HepG2 (cell line): ENCODE data around the gene SLC50A1. TPM values are rescaled to one million over a fixed set of nuclear protein-coding genes. Genes with fewer than 3 reads are reported as not detected.

Experiments
- HDAC2 ChIP-seq: sonication (generic); formaldehyde crosslinking; IDR thresholded peaks from 2 replicates; pipeline ENCODE4 v1.4.0; 2020; ENCODE audit warnings: missing genetic modification reagents
- HOXA5 ChIP-seq: sonication (generic); formaldehyde crosslinking; IDR thresholded peaks from 2 replicates; pipeline ENCODE4 v1.4.0; 2020; ENCODE audit warnings: missing genetic modification reagents
- IKZF1 ChIP-seq: fragments of 450-650 bp; IDR thresholded peaks from 2 replicates; pipeline ENCODE4 v1.7.1; 2016
- KDM2A ChIP-seq: sonication (generic); formaldehyde crosslinking; IDR thresholded peaks from 2 replicates; pipeline ENCODE4 v1.4.0; 2020; ENCODE audit warnings: low read depth, missing genetic modification reagents, borderline replicate concordance
- KMT2A ChIP-seq: sonication (generic); formaldehyde crosslinking; IDR thresholded peaks from 2 replicates; pipeline ENCODE4 v1.4.0; 2020; ENCODE audit warnings: missing genetic modification reagents
- MAX ChIP-seq: IDR thresholded peaks from 2 replicates; pipeline ENCODE4 v1.6.1; 2012; ENCODE audit warnings: inconsistent platforms
- MAZ ChIP-seq, 2 experiments: sonication (generic) in 1 of 2; formaldehyde crosslinking in 1 of 2; IDR thresholded peaks; 2 replicates each; pipeline versions ENCODE4 v1.5.0 to v1.6.1; 2012 to 2020; ENCODE audit warnings: low read depth in 2 of 2, mild to moderate bottlenecking in 2 of 2, borderline replicate concordance in 1 of 2, improper control_type of control experiment in 1 of 2, low read length in 1 of 2, missing genetic modification reagents in 1 of 2, moderate library complexity in 1 of 2
- NFIC ChIP-seq: IDR thresholded peaks from 2 replicates; pipeline ENCODE4 v1.6.1; 2012; ENCODE audit warnings: mild to moderate bottlenecking, low read length, inconsistent platforms
- NFKBIZ ChIP-seq: IDR thresholded peaks from 2 replicates; pipeline ENCODE4 v1.6.1; 2018; ENCODE audit warnings: missing genetic modification reagents, missing compliant biosample characterization
- NFRKB ChIP-seq: fragments of 450-650 bp; IDR thresholded peaks from 2 replicates; pipeline ENCODE4 v1.6.1; 2017
- RARA ChIP-seq: IDR thresholded peaks from 2 replicates; pipeline ENCODE4 v1.6.1; 2016; ENCODE audit warnings: missing genetic modification reagents, missing compliant biosample characterization
- TBX2 ChIP-seq: sonication (generic); formaldehyde crosslinking; IDR thresholded peaks from 2 replicates; pipeline ENCODE4 v1.5.0; 2020; ENCODE audit warnings: missing genetic modification reagents, mild to moderate bottlenecking, borderline replicate concordance
- TFE3 ChIP-seq: IDR thresholded peaks from 2 replicates; pipeline ENCODE4 v1.6.1; 2016
- ZBTB4 ChIP-seq: sonication (generic); formaldehyde crosslinking; IDR thresholded peaks from 2 replicates; pipeline ENCODE4 v1.4.0; 2020; ENCODE audit warnings: missing genetic modification reagents, mild to moderate bottlenecking, borderline replicate concordance
- ZEB1 ChIP-seq: IDR thresholded peaks from 2 replicates; pipeline ENCODE4 v1.6.1; 2012; ENCODE audit warnings: mild to moderate bottlenecking, low read depth, inconsistent platforms; ENCODE audit not compliant: insufficient replicate concordance
- ZNF180 ChIP-seq: sonication (generic); formaldehyde crosslinking; IDR thresholded peaks from 2 replicates; pipeline ENCODE4 v1.4.0; 2020; ENCODE audit warnings: low read depth, missing genetic modification reagents, borderline replicate concordance
- ZNF326 ChIP-seq: sonication (generic); formaldehyde crosslinking; IDR thresholded peaks from 2 replicates; pipeline ENCODE4 v1.4.0; 2020; ENCODE audit warnings: missing genetic modification reagents, borderline replicate concordance
- ZNF354B ChIP-seq: sonication (generic); formaldehyde crosslinking; IDR thresholded peaks from 2 replicates; pipeline ENCODE4 v1.8.0; 2022; ENCODE audit warnings: mild to moderate bottlenecking, missing genetic modification reagents
- ZNF414 ChIP-seq: sonication (generic); formaldehyde crosslinking; IDR thresholded peaks from 2 replicates; pipeline ENCODE4 v1.5.0; 2020; ENCODE audit warnings: missing genetic modification reagents
- ZNF605 ChIP-seq: sonication (generic); formaldehyde crosslinking; IDR thresholded peaks from 2 replicates; pipeline ENCODE4 v1.8.0; 2022; ENCODE audit warnings: mild to moderate bottlenecking, missing genetic modification reagents
- ZNF720 ChIP-seq: sonication (generic); formaldehyde crosslinking; IDR thresholded peaks from 2 replicates; pipeline ENCODE4 v1.4.0; 2020; ENCODE audit warnings: missing genetic modification reagents
- polyA plus RNA-seq, 8 experiments: library from polyadenylated mRNA; depleted of rRNA in 3 of 8; stranded (reverse) in 7 of 8; unstranded in 1 of 8; fragments of >200 nt; fragmentation: Illumina TruSeq in 4 of 8; extraction: Trizol in 4 of 8; gene quantifications; 2 replicates each; pipeline versions ENCODE4 v1.2.1 to v1.2.3, GENCODE V29; 2011 to 2016; ENCODE audit warnings: low read depth in 4 of 8, missing spikeins in 1 of 8, mixed read lengths in 1 of 8; ENCODE audit not compliant: insufficient read depth in 1 of 8
- total RNA-seq, 5 experiments: library from RNA; depleted of rRNA; stranded (reverse); fragments of >200 nt; fragmentation: Illumina TruSeq; extraction: Trizol; gene quantifications; 2 replicates each; pipeline ENCODE4 v1.2.3, GENCODE V29; 2016; ENCODE audit warnings: low read depth in 1 of 5

Gene SLC50A1
- total and polyA plus RNA-seq, 2 of the 13 experiments (the other 11 are each of a cell fraction or from before 2014, with no cell fraction given), result 22.5 to 46.8 TPM

- TF ChIP-seq MAZ (IDR thresholded peaks at IDR 0.05; ENCODE audit: borderline replicate concordance, low read depth, low read length) (no peak), MAZ (CRISPR knock-in tag; IDR thresholded peaks at IDR 0.05; ENCODE audit: low read depth) (0 out of 2 replicates have a peak, but pooled peaks have one; percentile 52), RARA (CRISPR knock-in tag) (peak; percentile 68), KDM2A (no peak), IKZF1 (no peak), ZNF414 (CRISPR knock-in tag) (0 out of 2 replicates have a peak, but pooled peaks have one; percentile 29), ZNF326 (CRISPR knock-in tag) (no peak), ZNF354B (CRISPR knock-in tag) (no peak), KMT2A (CRISPR knock-in tag) (peak; percentile 34; the same call in 1 of the 2 replicates), NFIC (no peak), MAX (peak; percentile 69), HDAC2 (CRISPR knock-in tag) (peak; percentile 62; the same call in 1 of the 2 replicates), NFRKB (no peak), NFKBIZ (CRISPR knock-in tag) (no peak), TBX2 (CRISPR knock-in tag) (peak; percentile 84; the same call in 1 of the 2 replicates), ZEB1 (no peak), ZNF180 (no peak), HOXA5 (CRISPR knock-in tag) (peak; percentile 86; the same call in 1 of the 2 replicates), TFE3 (CRISPR knock-in tag) (peak; percentile 95), ZNF720 (CRISPR knock-in tag) (no peak), ZNF605 (CRISPR knock-in tag) (peak; percentile 67), ZBTB4 (CRISPR knock-in tag) (no peak)
These were observed 28.1 kb upstream of the SLC50A1 start (continued) for GRCh38 chr1:155107309-155108264.
